Myocyte (in vitro differentiated cells): ENCODE measurements around the gene ZNF385A. TPM values are rescaled to one million over a fixed set of nuclear protein-coding genes. Genes with fewer than 3 reads are reported as not detected.

ENCODE experiments used
- DNase-seq: peaks from one replicate; pipeline ENCODE4 v3.0.0-alpha.2; 2012; ENCODE audit warnings: low read depth
- total RNA-seq: library from RNA; depleted of rRNA; stranded (reverse); fragments of >200 nt; gene quantifications from 2 replicates; pipeline ENCODE4 v1.2.3, GENCODE V29; 2014

Gene ZNF385A
- total RNA-seq, 1 donor from 2014 or later: 2.3 TPM

DNA sequence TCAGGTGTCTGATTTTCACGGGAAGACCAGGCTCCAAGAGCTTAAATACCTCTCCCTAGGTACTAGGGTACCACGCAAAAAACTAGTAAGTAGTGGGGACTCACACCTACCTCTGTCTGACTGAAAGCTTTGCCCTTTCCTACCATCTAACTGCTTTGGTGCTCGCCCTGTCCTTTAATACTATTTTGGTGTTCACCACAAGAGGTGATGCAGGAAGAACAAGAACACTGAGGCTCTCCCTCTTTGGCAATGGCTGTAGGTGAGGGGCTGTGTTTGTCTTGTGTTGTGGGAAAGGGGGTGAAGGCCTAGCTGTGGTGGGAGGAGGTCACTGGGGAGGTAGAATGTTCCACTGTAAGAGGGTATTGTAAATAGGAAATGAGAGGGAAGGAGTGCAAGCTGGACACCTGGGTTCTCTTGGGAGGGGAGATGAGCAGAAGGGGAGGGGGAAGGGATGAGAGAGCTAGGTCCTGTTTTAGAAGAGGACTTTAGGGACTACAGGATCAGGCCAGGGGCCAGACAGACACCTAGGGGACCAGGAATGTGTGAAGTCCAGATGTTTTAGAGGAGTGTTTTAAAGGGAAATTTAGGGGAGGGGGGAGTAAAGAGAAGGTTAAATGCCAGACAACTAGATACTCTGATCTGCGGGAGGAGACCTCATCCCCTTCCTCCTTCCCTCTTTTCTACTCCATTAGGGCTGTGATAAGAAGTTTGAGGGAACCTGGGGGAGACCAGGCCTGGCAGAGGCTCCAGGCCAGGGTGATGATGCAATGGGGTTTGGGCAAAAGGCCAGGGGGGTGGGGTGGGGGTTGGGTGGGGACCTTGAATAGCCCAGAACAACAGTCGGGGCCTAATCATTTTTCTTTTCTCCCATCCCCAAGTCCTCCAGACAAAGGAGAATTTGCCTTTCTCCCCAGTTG lies 32.4 kb upstream of the ZNF385A start:
- DNase-seq: no peak

DNA sequence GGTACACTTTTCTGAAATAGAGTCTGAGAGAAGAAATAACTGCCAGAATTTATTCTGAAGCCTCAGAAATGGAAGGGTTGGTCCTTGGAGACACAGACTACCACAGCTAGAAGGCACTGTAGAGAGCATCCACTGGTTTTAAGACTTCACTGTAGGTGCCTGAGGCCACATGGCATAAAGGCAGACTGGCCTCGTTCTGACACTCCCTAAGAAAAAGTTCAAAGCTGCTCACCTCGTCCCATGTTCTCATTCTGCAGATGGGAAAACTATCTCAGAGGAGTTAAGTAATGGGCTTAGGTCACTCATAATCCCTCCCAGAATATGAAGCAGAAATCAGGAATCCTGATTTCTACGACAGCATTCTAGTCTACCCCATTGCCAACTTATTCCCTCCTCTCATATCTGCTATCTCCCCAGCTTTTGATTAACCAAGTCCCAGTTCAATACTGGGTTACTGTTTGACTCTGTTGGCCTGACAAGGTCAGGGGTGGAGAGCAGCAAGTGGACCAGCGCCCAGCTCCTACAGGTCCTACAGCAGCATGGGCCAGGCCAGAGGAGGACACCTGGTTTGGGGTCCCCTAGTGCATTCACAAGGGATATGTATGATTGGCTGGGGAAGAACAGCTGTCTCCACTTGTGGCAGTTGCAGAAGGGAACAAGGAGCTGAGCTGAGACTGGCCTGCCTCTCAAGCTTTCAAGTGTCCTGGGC lies 30.8 kb upstream of the ZNF385A start:
- DNase-seq: peak; percentile 47

DNA sequence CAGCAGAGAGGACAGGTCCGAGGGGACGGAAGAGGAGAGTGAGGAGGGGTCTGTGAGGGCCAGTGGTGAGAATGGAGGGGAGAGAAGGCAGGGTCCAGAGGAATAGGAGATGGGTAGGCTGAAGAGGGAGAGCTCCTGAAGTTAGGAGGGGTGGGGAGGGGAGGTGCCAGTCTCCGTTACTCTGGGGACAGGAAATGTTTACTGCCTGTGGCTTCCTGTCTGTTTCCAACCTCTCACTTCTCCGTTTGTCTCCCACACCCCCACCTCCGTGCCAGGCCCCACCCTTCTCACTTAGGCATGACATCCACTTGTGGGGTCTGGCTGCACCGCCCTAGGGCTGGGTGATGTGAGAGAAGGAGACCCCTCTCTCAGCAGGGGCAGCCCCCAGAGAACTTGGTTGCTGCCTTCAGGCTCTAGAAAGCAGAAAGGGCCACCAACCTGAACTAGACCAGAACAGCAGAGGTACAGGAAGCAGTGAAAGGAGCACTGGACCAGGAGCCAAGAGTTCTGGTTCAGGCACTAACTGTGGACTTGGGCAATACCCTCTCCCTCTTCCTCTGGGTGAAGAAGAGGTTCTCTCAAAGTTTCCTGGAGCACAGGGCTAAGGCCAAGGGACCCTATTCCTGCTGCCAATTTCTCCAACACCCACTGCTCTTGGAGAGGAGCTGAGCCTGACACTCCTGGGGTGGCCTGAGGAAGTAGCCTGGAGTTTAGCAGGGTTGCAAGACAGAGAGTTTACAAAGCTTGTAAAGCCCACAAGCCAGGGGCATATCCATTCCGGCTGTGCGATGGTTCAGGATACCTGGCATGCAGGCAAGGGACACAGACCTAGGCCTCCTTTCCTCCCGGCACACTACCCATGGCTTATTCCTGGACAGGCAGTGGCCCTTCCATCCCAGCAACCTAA lies 29.0 kb upstream of the ZNF385A start:
- peak; percentile 52 for DNase-seq

DNA sequence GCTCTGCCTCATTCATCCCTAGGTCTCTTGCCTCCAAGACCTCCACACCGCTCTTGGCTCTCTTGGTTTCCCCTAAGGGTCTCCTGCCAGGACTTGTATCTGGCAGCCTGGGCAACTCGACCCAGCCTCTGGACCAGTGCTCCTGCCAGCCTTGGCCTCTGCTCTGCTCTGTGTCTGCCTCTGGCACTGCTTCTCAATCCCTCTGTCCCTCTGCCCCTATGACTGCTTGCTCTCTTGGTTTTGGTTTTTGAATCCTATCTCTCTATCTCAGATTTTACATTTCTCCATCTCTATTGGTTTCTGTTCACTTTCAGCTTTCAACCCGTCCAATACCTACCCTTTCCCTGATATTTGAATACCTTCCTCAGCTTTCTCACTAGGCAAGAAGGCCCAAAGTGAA lies 28.3 kb upstream of the ZNF385A start:
- peak; percentile 27 for DNase-seq

DNA sequence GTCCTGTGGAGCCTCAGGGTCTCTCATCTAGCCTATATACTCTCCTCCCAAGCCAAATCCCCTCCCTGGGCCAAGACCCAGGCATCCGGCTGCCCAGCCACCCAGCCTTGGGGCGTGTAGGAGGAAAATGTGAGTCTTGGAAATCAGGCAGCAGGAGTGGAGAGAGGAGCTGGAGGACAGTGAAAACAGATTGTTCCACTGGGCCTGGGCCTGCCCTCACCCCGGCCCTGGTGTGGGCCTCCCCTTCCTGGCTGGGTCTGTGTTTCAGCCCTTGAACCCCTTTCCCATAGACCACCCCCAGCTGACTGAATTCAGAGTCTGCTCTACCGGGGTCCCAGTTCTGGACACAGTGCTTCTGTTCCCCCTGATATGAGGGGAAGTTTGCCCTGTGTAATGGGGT lies 27.8 kb upstream of the ZNF385A start:
- DNase-seq: no peak

DNA sequence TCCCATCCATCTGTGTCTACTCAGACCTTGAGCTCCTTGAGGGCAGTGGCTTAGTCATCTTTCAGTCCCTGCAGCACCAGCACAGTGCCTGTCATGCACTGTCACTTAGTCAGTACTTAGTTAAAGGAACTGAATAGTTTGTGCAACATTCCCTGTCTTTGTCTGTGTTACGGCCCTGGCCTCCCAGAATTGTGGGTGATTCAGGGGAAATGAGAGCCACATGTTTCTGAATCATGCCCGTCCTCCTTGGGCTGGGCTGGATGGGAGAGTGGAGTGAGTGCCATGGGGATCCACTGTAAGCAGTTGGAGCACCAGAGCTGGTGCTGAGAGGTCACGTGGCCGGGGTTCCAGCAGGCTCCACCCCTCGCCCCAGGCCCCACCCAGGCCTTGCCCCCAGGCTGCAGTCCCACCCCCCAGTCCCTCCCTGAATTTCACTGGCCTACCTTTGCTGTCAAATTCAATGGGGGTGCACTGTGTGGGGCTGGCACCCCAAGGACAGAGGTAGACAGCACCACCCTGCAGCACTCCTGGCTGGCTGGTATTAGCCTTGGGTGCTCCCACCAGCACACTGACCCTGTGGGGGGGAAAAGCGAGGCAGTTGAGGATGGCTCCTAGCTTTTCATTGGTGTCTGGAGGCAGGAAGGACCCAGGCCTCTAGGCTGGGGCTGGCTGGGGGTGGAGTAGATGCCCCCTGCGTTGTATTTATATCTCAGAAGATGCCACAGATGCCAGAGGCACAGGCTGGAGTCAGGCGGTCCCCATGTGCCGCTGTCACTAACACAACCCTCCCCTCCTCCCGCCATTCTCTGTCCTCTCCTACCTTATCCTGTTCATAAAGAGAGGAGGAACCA lies 27.1 kb upstream of the ZNF385A start:
- peak; percentile 87 for DNase-seq

DNA sequence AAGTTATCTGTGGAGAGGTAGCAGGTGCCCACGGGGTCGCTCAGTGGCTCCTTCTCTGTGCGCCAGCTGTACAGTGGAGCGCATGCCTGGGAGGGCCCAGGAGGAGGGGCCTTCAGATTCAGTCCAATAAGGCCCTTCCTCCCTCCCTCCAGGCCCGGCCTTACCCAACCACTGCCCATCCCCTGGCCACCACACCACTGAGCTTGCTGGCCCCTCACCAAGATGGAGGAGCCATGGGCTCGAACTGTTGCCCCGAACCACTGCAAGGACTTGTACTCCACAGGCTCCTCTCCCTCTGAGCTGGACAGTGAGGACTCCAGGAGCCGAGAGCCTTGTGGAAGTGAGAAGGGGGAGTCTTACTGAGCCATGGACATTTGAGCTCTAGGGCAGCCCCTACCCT lies 24.7 kb upstream of the ZNF385A start:
- no peak for DNase-seq

DNA sequence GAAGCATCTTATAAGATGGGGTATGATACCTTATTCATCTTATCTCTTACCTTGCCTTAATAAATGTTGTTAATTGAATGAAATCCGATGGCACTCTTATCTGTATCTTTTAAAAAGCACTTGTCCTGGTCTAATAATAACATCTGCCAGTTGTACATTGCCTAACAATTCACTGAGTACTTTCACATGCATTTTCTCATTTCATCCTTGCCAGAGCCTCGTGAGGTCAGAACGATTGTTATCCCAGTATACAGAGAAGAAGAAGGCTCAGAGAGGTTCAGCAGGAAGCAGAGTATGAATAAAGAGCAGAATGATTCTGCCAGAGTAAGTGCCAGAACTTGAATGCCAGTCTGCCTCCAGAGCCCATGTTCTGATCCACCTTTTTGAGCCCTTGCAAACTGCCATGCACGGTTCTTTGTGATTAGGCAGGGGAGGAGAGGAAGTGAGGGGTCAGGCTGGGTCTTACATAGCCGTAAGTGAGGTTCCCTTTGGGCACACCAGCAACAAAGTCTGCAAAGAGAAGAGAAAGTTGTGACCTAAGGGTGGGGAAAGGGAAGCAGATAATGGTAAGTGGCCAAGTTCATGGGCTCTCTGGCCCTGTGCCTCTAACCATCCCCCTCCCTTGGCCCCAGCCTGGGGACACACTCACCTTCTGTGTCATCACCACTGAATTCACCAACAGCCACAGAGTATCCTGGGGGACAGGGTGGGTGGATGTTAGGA lies 22.8 kb upstream of the ZNF385A start:
- no peak for DNase-seq

DNA sequence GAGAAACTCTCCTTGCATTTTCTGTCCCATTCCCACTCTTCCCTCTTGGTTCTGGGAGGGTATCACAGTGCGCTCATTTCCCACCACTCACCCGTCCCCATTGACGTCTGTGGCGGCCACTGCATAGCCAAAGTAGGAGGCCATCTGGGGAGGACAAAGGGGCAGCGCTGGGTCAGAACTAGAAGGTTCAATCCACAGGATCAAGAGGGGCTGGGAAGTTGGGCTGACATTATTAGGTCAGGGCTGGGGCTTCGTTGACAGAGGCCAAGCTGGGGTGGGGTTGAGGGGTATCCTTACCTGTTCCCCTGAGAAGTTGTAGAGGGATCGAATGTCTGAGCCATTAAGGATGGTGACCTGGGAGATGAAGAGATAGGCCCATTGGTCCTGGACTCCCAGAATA lies 21.0 kb upstream of the ZNF385A start:
- DNase-seq: no peak

DNA sequence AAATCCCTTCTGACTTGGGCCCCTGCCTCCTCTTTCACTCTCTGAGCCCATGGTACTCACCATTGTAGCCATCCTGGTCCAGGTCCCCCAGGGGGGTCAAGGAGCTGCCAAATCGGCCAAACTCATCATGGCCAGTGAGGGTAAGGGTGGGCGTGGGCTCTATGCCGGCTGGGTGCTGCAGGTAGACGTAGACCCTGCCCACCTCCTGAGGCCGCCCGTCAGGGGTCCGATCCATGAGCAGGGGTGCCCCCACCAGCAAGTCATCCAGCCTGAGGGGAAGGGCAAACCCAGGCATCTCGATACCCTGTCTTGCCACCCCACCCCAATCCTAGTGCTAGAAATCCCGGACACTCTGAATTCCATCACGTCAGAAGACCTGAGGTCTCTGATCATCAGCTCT lies 20.6 kb upstream of the ZNF385A start:
- DNase-seq: no peak

DNA sequence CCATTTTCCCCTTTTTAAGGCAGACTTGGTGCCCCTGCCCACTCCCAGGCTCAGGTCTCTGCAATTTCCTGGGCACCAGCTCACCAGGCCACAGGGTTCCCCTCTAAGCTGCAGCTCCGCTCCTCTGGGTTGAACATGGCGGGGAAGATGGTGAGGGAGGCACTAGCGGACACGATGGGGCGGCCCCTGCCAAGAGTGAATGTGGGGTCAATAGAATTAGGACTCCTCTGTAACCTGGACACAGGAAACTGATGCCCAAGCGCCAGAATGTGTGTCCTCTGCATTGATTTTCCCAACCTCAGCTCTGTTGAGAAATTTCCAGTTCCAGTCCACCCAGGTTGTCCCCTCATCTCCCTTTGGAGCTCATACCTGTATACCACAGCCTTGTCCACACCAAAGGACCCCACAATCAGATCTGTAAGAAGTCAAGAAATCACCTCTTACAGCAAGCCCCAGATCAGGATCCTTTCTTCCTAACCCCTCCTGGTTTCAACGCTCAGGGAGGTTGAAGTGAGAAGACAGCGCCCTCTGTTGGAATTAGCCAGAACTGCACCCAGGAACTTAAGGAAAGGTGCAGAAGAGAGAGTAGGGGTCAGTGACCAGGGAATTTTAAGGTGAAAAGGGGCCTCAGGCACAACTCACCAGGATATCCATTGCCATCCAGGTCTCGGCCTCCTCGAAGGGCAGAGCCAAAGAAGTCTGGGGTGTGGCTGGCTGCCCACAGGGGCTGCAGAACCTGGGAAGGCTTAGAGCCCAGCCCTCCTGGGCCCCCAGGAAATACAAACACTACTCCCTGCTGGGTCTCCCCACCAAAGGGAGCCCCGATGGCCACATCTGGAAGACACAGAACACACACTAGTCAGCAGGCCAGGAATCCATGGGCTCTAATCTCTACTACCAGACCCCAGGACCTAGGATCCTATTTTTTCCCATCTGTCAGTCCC lies 19.8 kb upstream of the ZNF385A start:
- DNase-seq: peak; percentile 69

DNA sequence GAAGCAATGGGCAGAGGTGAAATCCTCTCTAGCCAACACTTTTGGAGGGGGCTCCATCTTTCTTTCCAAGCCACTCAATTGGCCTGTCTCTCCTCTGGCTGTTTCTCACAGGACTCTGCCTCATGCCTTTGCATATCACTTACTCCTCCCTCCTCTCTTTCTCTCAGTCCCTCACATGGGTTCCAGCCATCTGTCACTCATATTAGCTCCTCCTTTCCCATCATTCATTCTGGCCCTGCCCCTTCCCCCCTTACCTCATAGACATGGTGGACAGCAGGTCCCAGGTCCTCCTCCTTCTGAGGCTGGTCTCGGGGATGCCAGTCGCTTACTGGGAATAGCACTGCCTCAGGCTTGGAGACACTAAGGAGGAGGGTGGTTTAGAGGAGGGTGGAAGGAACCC lies 16.6 kb upstream of the ZNF385A start:
- DNase-seq: no peak

DNA sequence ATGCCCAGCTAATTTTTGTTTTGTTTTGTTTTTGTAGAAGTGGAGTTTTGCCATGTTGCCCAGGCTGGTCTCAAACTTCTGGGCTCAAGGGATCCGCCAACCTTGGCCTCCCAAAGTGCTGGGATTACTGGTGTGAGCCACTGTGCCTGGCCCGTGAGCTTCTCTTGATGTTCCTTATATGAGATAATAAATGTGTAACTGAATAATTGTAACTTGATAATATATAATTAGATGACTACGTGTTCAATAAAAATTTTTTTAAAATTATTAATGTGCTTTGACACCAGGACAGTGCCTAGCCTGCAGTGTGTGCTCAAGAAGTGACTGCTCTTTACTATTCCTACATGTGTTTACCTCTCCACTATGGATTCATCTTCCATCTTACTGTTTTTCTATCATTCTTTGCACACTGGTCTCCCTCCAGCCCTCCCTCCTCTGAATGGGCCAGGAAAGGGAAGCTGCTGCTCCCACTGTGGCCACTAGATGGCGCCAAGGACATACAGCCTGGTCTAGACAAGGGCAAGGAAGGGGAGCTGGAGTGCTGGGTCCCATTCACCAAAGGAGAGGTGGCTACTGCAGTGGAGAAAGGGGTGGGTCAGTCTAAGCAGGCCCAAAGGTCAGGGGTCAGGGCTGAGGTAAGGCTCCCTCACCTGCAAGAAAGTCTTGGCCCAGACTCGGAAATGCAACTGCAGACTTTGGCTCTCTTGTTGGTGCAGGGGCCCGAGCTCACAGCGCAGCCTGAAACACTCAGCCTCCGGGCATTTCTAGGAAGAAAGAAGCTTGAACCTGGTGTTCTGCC lies 14.7 kb upstream of the ZNF385A start:
- DNase-seq: peak; percentile 91

DNA sequence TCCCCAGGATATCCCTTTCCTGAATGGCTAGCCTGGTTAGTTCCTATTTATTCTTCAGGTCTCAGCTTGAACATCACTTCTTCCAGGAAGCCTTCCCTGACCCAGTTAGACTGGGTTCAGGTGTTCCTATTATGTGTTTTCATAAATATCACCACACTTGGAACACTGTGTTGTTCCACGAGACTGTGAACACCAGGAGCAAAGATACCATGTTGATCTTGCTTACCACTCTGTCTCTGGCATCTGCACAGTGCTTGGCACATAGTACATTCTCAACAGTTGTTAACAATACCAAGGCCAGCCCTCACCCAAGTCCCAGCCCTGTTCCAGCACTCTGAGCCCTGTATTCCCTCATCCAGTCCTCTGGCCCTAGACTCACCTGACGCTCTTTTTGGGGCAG lies 13.7 kb upstream of the ZNF385A start:
- DNase-seq: no peak

DNA sequence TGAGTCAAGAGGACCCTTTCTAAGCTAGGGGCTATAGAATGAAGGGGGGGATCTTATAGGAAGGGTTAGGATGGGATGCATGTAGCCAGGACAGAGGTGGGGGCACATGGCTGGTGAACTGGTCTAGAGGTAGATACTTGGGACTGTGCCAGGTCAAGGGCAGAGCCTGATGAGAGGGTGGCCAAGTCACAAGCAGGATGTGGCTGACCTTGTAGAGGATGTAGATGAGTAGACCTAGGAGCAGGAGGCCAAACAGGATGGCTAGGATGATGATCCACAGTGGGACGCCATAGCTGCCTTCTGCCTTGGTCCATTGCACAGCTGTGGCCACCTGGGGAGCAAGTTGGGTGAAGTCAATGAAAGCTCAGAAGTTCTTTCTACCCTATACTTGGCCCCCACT lies 12.6 kb upstream of the ZNF385A start:
- DNase-seq: no peak

DNA sequence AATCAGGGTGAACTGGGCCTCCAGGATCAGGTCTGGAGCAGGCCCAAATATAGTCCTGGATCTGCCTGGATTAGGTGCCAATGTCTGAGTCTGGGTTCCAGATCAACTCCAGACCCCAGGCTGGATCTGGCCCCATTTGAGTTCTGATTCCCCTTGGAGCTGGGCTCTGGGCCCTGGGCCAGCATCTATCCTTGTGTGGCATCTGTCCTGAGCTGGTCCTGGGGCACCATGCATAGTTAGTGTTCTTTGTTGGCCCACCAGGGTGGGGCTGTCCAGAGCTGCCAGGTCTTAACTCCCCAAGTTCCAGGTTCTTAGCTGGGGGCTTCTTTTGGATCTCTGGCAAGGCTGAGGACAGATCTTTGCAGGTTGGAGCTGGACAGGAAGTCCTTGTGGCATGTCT lies 11.0 kb upstream of the ZNF385A start:
- DNase-seq: no peak

DNA sequence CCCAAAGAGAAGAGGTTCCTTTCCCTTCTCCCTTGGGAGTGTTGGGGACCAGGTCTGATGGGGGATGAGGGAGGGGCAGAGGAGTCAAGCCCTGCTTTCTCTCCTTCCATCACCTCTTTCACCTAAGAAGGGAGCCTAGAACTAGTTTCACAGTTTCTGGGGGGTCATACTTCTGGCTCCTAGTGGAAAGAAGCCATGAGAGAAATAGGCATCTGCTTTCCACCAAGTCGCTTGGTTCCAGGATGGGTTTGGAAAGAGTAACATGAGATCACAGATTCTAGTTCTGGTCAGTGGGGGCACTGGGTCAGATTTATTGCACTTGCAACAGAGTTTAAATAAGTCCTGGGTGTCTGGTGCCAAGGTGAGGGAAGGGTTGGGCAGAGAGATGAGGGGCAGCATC lies 10.5 kb upstream of the ZNF385A start:
- DNase-seq: no peak

DNA sequence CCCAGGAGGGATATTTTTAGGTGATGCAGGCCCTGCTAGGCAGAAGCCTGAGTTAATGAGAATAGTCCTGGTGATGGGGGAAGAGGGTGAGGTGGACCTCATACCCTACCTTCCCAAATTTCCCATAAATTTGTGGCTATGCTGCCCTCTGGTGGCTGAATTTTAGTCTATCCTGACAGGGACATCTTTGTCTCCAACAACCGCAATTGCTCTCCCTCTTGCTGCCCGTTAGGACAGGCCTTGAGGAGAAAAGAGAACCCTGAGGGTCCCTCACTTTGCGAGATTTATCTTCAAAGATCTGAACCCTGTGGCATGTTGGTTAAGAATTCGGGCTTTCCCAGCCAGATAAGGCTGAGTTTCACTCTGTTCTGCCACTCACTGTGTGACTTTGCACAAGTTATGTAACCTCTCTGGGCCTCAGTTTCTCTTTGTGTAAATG lies 9.8 kb upstream of the ZNF385A start:
- peak; percentile 70 for DNase-seq
